ENCODE measurements around the gene GTF3C6.

- no peak for TF ChIP-seq CTCF (IDR thresholded peaks at IDR 0.05)
- TF ChIP-seq POLR2A (IDR thresholded peaks at IDR 0.05) = no peak
Observed at GRCh38 chr6:110935171-110935570, 23.3 kb upstream of the GTF3C6 start.

All from thyroid gland (tissue), 4 donors.